ENCODE data around the gene IGF1.

IGF1 gene

GRCh38 chr12:102425109-102426039 is 55.0 kb downstream of the IGF1 start:
- no peak for DNase-seq

GRCh38 chr12:102423462-102423861 is 56.9 kb downstream of the IGF1 start:
- DNase-seq = no peak

GRCh38 chr12:102421802-102422583 is 58.4 kb downstream of the IGF1 start:
- DNase-seq = no peak

- DNase-seq = no peak
Observed at GRCh38 chr12:102419094-102419764, 61.1 kb downstream of the IGF1 start.

- DNase-seq = no peak
Observed at GRCh38 chr12:102417055-102417454, 63.3 kb downstream of the IGF1 start.

GRCh38 chr12:102415515-102415914 is 64.8 kb downstream of the IGF1 start:
- no peak for DNase-seq

GRCh38 chr12:102413396-102413795 is 67.0 kb downstream of the IGF1 start:
- DNase-seq = no peak

GRCh38 chr12:102410511-102410910 is 69.9 kb downstream of the IGF1 start:
- DNase-seq = no peak

GRCh38 chr12:102408487-102409297 is 71.7 kb downstream of the IGF1 start:
- DNase-seq = no peak

GRCh38 chr12:102407776-102408486 is 72.4 kb downstream of the IGF1 start:
- DNase-seq = no peak

- DNase-seq = no peak
Observed at GRCh38 chr12:102406033-102406584, 74.3 kb downstream of the IGF1 start.

- DNase-seq = no peak
Observed at GRCh38 chr12:102401087-102401486, 79.3 kb downstream of the IGF1 start.

- DNase-seq = no peak
Observed at GRCh38 chr12:102399653-102400052, 80.7 kb downstream of the IGF1 start.

GRCh38 chr12:102396276-102396675 is 84.1 kb downstream of the IGF1 start:
- DNase-seq = no peak

- DNase-seq = no peak
Observed at GRCh38 chr12:102394200-102394599, 86.2 kb downstream of the IGF1 start.

GRCh38 chr12:102390068-102390467 is 90.3 kb downstream of the IGF1 start:
- DNase-seq = no peak

GRCh38 chr12:102388469-102388868 is 91.9 kb downstream of the IGF1 start:
- no peak for DNase-seq

GRCh38 chr12:102385343-102385742 is 95.0 kb downstream of the IGF1 start:
- DNase-seq = no peak

- no peak for DNase-seq
Observed at GRCh38 chr12:102379346-102380162, 100.8 kb downstream of the IGF1 start.

GRCh38 chr12:102376781-102377180 is 103.6 kb downstream of the IGF1 start:
- no peak for DNase-seq

Data from CD4-positive, alpha-beta T cell treated with Interleukin-17A for 4 hours (primary cell).